22Rv1 (cell line): Measurements from ENCODE around the gene ATP10B.

Experiments used
- ZFX ChIP-seq: fragments of 450-650 bp; IDR thresholded peaks from 2 replicates; pipeline ENCODE4 v1.6.1; 2017; ENCODE audit warnings: antibody characterized with exemption, borderline replicate concordance
- TF ChIP-seq, protein P1 (sequence below): fragments of 450-650 bp; IDR thresholded peaks from 2 replicates; pipeline ENCODE4 v1.5.1; 2017; ENCODE audit warnings: mild to moderate bottlenecking

DNA sequence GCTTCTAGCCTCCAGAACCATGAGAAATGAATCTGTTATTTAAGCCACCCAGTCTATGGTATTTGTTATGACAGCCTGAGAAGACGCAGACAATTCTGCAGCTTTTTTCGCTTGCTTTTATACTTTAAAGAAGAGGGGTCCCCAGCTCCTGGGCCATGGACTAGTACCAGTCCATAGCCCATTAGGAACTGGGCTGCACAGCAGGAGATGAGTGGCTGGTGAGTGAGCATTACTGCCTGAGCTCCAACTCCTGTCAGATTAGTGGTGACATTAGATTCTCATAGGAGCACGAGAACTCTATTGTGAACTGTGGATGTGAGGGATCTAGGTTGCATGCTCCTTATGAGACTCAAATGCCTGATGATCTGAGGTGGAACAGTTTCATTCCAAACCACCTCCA is 278.7 kb downstream of the ATP10B start:
- TF ChIP-seq, protein P1, sequence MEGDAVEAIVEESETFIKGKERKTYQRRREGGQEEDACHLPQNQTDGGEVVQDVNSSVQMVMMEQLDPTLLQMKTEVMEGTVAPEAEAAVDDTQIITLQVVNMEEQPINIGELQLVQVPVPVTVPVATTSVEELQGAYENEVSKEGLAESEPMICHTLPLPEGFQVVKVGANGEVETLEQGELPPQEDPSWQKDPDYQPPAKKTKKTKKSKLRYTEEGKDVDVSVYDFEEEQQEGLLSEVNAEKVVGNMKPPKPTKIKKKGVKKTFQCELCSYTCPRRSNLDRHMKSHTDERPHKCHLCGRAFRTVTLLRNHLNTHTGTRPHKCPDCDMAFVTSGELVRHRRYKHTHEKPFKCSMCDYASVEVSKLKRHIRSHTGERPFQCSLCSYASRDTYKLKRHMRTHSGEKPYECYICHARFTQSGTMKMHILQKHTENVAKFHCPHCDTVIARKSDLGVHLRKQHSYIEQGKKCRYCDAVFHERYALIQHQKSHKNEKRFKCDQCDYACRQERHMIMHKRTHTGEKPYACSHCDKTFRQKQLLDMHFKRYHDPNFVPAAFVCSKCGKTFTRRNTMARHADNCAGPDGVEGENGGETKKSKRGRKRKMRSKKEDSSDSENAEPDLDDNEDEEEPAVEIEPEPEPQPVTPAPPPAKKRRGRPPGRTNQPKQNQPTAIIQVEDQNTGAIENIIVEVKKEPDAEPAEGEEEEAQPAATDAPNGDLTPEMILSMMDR, result no peak
- TF ChIP-seq ZFX, result no peak
